GM10847 (cell line): ENCODE results near the gene KRTAP5-3.

Experiments used
- POLR2A ChIP-seq: IDR thresholded peaks from 2 replicates; pipeline ENCODE4 v1.6.1; 2011; ENCODE audit not compliant: insufficient read length; ENCODE audit errors: extremely low read depth

KRTAP5-3 gene

GRCh38 chr11:1632053-1632714, 23.9 kb upstream of the KRTAP5-3 start:
- no peak for TF ChIP-seq POLR2A

- no peak for TF ChIP-seq POLR2A
Observed at GRCh38 chr11:1631066-1631568, 22.9 kb upstream of the KRTAP5-3 start.

DNA sequence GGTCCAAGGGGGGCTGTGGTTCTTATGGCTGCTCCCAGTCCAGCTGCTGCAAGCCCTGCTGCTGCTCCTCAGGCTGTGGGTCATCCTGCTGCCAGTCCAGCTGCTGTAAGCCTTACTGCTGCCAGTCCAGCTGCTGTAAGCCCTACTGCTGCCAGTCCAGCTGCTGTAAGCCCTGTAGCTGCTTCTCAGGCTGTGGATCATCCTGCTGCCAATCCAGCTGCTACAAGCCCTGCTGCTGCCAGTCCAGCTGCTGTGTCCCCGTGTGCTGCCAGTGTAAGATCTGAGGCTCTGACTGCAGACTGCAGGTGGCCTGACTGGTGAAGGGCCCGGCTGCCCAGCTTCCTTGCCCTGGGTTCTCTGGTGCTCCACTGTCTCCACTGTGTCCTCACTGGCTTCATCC, 22.0 kb upstream of the KRTAP5-3 start:
- no peak for TF ChIP-seq POLR2A

- TF ChIP-seq POLR2A: no peak
Observed at GRCh38 chr11:1629326-1630185, 21.3 kb upstream of the KRTAP5-3 start, which contains the start of gene KRTAP5-5. KRTAP5-5 (plus strand) TSS chr11:1629775; CDS start chr11:1629841, 66 bp downstream.

DNA sequence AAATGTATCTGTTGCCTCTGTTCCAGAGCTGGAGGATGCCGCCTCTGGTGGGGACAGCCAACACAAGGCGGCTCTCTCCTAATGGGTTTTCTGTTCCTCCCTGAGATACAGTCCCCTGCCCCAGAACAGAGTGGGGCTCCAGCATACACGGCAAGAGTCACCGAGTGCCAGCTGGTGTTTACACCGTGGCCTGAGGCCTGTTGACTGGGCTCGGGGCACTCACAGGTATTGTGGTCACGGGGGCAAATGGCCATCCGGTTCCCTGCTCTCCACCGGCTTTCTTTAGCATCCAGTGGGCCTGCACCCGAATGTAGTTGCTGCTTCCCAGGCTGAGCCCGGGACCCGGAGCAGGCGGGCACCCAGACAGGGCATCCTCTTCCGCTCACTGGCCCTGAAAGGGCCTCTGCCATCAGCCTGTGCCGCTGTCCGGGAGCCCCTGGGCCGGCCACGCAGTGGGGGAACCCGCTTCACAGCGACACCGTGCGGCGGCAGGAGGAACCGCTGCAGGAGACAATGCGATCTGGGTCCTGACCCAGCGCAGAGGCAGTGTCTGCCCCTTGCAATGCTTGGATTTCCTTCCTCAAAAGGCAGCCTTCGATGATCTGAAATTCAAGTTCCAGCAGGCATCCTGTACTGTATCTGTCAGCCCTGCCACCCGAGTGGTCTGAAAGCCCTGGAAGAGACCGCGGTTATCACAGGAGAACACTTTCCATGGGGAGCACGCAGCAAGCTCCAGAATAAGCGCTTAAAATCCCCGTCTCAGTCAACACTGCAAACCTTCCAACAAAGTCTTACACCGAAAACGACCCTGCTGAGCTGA, 20.5 kb upstream of the KRTAP5-3 start:
- TF ChIP-seq POLR2A: no peak

GRCh38 chr11:1625541-1625940, 17.3 kb upstream of the KRTAP5-3 start:
- no peak for TF ChIP-seq POLR2A

DNA sequence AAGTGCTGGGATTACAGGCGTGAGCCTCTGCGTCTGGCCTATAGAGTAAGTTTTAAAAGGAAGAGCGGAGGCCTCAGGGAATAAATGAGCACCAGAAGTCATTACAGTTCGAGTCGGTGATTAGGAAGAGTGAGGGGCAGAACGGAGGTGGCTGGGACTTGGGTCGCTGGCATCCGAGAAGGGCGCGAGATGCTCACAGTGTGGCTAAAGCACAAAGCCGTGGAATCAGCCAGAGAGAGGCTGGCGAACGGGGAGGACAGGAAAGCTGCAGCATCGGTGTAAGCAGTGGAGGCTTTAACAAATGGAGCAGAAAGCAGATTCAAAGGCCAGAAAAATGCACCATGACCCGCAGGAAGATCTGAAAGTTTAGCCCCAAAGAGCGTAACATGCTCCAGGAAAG, 16.4 kb upstream of the KRTAP5-3 start:
- TF ChIP-seq POLR2A: no peak

DNA sequence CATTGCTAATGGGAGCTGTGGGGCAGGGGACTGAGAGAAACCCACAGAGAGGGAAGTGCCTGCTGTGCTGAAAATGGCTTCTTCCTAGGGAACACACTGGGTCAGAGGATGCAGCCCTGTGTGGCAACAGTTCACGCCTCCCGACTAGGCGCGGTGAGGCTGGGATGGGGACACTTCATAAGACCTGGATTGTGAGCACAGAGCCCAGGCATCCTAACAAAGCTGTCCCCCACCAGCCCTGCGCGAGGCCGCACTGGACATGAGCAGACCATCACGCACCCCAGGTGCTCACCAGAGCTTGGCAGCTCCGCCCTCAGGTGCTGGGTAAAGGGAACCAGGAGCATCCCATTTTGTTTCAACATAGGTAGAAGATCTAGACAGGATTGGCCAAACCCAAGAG, 15.5 kb upstream of the KRTAP5-3 start:
- TF ChIP-seq POLR2A: no peak

- no peak for TF ChIP-seq POLR2A
Observed at GRCh38 chr11:1622086-1622485, 13.8 kb upstream of the KRTAP5-3 start, which contains the start of gene KRTAP5-4. KRTAP5-4 (minus strand) TSS chr11:1622138; CDS start chr11:1622093, 45 bp downstream.

DNA sequence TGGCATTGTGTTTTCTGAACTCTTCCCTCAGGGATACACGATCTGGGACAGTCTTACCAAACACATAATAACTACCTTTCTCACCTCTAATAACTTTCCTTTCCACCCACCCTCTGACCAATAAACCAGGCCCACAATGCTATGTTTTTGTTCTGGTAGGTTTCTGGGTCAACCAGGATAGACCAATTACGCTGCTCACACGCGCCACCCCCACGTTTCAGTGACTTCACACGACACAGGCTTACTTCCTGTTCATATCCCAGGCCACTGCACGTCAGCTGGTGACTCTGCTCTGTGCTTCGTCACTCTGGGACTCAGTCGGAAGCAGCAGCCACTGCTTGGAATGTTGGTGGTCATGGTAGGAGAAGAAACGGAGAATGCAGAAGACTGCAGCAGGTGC, 11.2 kb upstream of the KRTAP5-3 start:
- no peak for TF ChIP-seq POLR2A

DNA sequence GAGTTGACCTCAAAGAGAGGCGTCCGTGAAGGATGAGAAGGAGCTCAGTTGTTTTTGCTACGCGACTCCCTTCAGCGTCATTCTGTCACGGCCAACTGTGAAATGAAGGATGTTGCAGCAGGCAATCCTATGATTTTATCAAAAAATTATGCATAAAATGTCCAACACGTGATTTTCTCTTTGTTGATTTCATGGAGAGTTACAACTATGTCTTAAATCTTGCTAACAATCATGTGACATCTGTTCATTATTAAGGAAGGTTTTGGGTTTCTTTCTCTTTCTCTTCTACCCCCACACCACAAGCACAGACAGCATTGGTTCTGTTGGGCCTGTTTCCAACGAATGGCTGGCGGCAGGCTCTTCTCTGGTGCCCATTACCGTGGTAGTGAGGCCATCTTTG, 10.0 kb upstream of the KRTAP5-3 start:
- no peak for TF ChIP-seq POLR2A

DNA sequence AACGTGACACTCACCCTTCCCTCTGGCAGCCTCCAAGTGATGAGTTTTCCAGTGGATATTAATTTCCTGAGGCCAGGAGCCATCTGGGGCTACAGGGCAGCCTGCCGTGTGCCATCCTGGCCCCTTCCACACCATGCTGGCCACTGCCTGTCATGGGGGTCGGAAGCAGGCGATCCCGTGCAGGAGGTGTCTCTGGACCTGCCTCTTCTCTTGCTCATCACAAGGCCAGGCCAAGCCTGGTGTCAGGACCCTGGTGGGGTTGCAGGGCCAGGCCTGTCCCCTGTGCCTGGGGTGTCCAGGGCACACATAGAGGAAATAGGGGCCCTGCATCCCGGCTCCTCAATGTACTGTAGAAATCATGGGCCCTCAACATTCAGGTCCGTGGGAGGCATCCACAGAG, 3.6 kb downstream of the KRTAP5-3 start:
- no peak for TF ChIP-seq POLR2A

- TF ChIP-seq POLR2A: no peak
Observed at GRCh38 chr11:1604181-1604580, 4.1 kb downstream of the KRTAP5-3 start.

DNA sequence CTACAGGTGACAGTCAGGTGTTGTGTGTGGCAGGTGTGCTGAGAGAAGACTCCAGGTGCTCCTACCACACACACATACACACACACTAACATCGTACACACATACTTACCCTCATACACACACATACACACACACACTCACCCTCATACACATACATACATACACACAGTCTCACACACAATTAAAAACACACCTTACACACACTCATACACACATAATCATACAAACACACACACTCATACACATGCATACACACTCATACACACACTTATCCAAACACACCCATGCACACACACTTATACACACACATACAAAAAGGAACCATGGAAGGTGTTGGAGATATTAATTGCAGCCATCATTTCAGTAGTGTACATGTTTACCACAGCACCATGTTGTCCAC, 4.6 kb downstream of the KRTAP5-3 start:
- no peak for TF ChIP-seq POLR2A

DNA sequence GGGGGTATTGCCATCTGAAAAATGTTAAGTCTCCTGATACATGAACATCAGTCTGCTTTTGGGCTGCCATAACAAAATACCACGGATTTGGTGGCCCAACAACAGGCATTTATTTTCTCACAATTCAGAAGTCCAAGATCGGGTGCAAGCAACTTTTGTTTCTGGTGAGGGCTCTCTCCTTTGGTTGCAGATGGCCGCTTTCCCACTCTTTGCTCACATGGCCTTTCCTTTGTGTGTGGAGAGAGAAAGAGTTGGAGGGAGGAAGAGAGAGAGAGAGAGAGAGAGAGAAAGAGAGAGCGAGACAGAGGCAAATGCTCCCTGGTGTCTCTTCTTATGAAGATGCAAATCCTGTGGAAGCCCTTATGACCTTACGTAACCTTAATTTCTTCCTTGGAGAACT, 7.6 kb downstream of the KRTAP5-3 start:
- TF ChIP-seq POLR2A: no peak
